Epithelial cell of esophagus (primary cell): ENCODE data around the gene PRR16.

Experiments used
- DNase-seq: peaks from one replicate; pipeline ENCODE4 v3.0.0; 2010; ENCODE audit warnings: low read depth
- H3K4me3 ChIP-seq: 2 replicates; pipeline ENCODE4 v1.5.1; 2011; ENCODE audit warnings: mild to moderate bottlenecking, low read length, control low read depth
- TF ChIP-seq, protein P1 (sequence below): IDR thresholded peaks from 2 replicates; pipeline ENCODE4 v1.5.1; 2011; ENCODE audit warnings: low read depth, mild to moderate bottlenecking, low read length, control low read depth, inconsistent platforms; ENCODE audit not compliant: insufficient read depth; ENCODE audit errors: missing control alignments

PRR16 gene

DNA sequence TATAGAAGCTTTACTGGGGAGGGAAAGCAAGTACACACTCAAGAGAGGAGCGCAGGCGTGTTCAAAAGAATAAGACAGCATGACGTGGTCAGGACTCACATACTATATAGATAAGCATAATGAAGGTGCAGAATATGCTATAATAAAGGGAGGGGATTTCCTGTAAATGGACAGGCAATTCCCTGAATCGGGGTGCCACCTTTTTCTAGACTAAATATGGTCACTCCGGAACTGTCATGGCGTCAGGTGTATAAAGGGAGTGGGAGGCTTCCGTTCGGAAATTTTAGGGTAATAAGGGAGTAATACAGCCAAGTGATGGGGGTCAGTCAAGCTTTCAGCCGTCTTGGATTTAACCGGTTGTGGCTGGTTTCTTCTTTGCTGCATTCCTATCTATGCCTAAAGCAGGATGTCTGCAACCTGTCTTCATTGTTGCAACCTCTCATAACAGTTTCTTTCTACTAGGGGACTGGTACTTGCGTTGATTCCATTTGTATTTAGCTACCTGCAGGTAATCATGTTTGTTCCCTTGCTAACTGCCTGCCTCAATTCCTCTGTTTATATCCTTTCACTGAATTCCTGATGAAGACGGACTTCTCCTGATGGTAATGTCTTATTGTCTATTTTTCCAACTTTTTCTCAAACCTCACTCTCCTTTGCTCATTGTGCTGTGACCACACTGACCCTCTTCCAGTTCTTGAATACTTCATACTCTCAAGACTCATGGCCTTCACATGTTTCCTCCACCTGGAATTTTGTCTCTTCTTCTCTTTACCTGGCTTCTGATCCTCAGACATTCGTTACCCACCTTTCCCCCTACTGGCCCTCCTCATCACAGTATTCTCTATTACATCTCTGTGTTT is 48.9 kb downstream of the PRR16 start:
- TF ChIP-seq, protein P1, sequence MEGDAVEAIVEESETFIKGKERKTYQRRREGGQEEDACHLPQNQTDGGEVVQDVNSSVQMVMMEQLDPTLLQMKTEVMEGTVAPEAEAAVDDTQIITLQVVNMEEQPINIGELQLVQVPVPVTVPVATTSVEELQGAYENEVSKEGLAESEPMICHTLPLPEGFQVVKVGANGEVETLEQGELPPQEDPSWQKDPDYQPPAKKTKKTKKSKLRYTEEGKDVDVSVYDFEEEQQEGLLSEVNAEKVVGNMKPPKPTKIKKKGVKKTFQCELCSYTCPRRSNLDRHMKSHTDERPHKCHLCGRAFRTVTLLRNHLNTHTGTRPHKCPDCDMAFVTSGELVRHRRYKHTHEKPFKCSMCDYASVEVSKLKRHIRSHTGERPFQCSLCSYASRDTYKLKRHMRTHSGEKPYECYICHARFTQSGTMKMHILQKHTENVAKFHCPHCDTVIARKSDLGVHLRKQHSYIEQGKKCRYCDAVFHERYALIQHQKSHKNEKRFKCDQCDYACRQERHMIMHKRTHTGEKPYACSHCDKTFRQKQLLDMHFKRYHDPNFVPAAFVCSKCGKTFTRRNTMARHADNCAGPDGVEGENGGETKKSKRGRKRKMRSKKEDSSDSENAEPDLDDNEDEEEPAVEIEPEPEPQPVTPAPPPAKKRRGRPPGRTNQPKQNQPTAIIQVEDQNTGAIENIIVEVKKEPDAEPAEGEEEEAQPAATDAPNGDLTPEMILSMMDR: no peak
- no peak overlapping the region for H3K4me3 ChIP-seq
- DNase-seq: no peak

DNA sequence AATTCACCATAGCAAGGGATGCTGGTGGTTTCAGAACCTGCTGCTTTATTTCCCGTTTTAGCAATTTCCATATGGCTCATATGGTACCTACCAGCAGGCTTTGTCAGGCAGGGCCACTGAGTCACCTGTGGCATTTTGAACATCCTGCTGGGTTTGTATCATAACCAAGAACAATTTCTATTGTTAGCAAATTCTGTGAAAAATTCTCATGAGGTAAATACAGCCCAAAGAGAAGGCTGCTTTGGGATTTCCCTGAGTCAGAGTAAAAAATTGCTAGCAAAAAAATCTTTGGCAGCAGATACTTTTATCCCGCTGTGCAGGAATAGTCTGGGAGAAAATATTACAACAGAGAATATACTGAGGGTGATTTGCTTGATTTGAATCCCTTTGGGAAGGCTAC is 52.7 kb downstream of the PRR16 start:
- no peak for DNase-seq
- TF ChIP-seq, protein P1: no peak
- no peak overlapping the region for H3K4me3 ChIP-seq

DNA sequence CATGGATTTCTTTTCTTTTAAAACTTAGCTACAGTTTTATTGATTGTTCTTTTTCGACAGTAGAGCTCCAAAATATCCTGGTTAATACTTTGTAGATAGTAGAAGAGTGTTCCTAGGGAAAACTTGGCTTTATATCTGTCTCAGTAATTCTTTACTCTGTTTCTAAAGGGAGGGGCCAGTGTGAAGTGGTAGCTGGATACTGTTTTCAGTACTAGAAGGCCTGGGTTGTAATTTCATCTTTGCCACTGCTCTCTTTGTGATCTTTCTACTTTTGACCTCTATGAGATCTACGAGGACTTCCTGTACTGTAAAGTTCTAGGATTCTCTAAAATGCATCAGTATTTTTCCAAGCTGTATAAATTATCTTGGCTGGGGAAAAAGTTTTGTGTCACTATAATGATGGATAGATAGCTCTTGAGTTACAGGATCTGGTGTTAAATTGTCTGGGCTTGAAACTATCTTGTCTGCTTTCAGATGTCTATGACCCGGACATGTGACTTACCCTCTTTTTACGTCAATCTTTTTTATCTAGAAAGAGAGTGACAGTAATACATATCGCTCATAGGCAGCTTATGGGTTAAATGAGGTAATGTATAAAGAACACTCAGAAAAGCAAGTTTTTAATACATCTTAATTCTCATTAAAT is 53.6 kb downstream of the PRR16 start:
- DNase-seq: no peak
- no peak overlapping the region for H3K4me3 ChIP-seq
- TF ChIP-seq, protein P1: no peak

DNA sequence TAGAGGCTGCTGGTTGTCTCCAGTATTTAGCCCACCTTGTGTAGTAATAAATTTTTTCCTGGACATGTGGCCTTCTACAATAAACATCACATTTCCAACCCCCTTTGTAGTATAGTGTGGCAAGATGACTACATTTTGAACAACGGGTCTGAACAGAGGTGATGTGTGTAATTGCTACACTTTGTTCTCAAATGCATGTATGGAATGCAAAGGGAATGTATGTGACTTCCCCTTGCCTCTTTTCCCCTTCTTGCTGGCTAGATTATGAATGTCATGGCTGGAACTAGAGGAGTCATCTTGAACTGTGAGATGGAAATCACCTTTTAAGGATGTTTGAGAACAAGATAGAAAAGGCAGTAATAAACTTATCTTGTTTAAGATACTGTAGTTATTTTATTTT is 54.5 kb downstream of the PRR16 start:
- H3K4me3 ChIP-seq: no peak overlapping the region
- DNase-seq: peak; percentile 15
- TF ChIP-seq, protein P1: no peak

DNA sequence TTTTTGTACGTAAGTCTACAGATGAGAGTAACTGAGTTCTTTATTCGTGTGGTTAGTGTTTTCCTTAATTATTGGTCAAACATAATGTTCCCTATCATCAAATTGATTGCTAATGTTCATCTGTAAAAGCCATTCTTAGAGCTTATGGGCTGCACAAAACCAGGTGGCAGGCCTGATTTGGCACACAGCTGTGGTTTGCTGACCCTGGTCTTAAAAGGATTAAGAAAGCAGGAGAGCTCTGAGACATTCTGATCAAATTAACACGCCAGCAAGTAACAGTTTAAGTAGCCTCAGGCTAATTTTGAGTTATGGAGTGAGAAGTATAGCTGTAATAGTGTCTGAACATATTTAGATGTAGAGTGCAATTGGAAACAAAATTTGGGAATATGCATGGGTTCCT is 63.2 kb downstream of the PRR16 start:
- TF ChIP-seq, protein P1: no peak
- no peak for DNase-seq
- no peak overlapping the region for H3K4me3 ChIP-seq

DNA sequence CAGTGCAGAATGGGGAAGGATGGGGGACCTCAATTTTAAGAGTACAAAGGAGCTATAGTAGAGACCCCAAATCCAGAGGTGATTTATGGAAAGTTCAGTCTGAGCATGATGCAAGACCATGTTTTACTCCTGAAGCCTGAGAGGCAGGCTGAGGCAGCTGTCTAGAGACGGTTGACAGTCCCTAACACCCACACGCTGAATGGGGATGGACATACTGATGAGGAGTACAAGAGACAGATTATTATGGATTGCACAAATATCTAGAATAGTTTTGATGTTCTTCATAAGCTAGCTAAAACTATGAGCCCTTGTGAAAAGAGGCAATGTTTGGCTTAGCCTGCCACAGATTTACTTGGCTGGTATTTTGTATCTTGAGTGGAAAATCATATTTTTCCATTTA is 64.5 kb downstream of the PRR16 start:
- TF ChIP-seq, protein P1: no peak
- no peak overlapping the region for H3K4me3 ChIP-seq
- no peak for DNase-seq
